Measurements from ENCODE around the gene PACSIN2.

Gene PACSIN2

GRCh38 chr22:42905217-42905616 lies 109.7 kb downstream of the PACSIN2 start:
- no peak for DNase-seq (ENCODE audit: low spot score)

GRCh38 chr22:42904050-42904449 lies 110.9 kb downstream of the PACSIN2 start:
- no peak for DNase-seq (ENCODE audit: low spot score)

- DNase-seq (ENCODE audit: low spot score): peak; percentile 55
Measured at GRCh38 chr22:42902875-42903510, 112.0 kb downstream of the PACSIN2 start.

- DNase-seq (ENCODE audit: low spot score): no peak
Measured at GRCh38 chr22:42901790-42902508, 113.0 kb downstream of the PACSIN2 start.

GRCh38 chr22:42897960-42898359 lies 117.0 kb downstream of the PACSIN2 start:
- no peak for DNase-seq (ENCODE audit: low spot score)

GRCh38 chr22:42895541-42895981 lies 119.4 kb downstream of the PACSIN2 start:
- DNase-seq (ENCODE audit: low spot score): no peak

- no peak for DNase-seq (ENCODE audit: low spot score)
Measured at GRCh38 chr22:42895087-42895486, 119.9 kb downstream of the PACSIN2 start.

GRCh38 chr22:42893371-42894150 lies 121.4 kb downstream of the PACSIN2 start:
- DNase-seq (ENCODE audit: low spot score): no peak

GRCh38 chr22:42892571-42893316 lies 122.2 kb downstream of the PACSIN2 start:
- no peak for DNase-seq (ENCODE audit: low spot score)

- DNase-seq (ENCODE audit: low spot score): no peak
Measured at GRCh38 chr22:42892156-42892555, 122.8 kb downstream of the PACSIN2 start.

GRCh38 chr22:42891696-42892095 lies 123.3 kb downstream of the PACSIN2 start:
- DNase-seq (ENCODE audit: low spot score): no peak

- no peak for DNase-seq (ENCODE audit: low spot score)
Measured at GRCh38 chr22:42891008-42891407, 123.9 kb downstream of the PACSIN2 start.

GRCh38 chr22:42889304-42889703 lies 125.6 kb downstream of the PACSIN2 start:
- no peak for DNase-seq (ENCODE audit: low spot score)

GRCh38 chr22:42887523-42888507 lies 127.1 kb downstream of the PACSIN2 start:
- no peak for DNase-seq (ENCODE audit: low spot score)

- DNase-seq (ENCODE audit: low spot score): no peak
Measured at GRCh38 chr22:42887120-42887519, 127.8 kb downstream of the PACSIN2 start.

- no peak for DNase-seq (ENCODE audit: low spot score)
Measured at GRCh38 chr22:42885446-42885845, 129.5 kb downstream of the PACSIN2 start.

GRCh38 chr22:42884616-42885375 lies 130.2 kb downstream of the PACSIN2 start:
- DNase-seq (ENCODE audit: low spot score): no peak

GRCh38 chr22:42883970-42884369 lies 131.0 kb downstream of the PACSIN2 start:
- no peak for DNase-seq (ENCODE audit: low spot score)

- DNase-seq (ENCODE audit: low spot score): no peak
Measured at GRCh38 chr22:42883121-42883520, 131.8 kb downstream of the PACSIN2 start.

GRCh38 chr22:42881982-42882656 lies 132.8 kb downstream of the PACSIN2 start:
- no peak for DNase-seq (ENCODE audit: low spot score)

Data from ecto neural progenitor cell (in vitro differentiated cells).